AG09319 (cell line): Measurements from ENCODE around the gene CKM.

Experiments used
- DNase-seq: peaks from one replicate; pipeline ENCODE4 v3.0.0-alpha.2; 2010; ENCODE audit warnings: low read depth; ENCODE audit errors: extremely low read depth
- CTCF ChIP-seq: IDR thresholded peaks from 2 replicates; pipeline ENCODE4 v1.5.1; 2011; ENCODE audit warnings: low read depth, mild to moderate bottlenecking, inconsistent platforms, low read length, moderate library complexity

CKM gene

GRCh38 chr19:45296355-45296754 is 26.3 kb downstream of the CKM start:
- DNase-seq = no peak
- TF ChIP-seq CTCF = no peak

DNA sequence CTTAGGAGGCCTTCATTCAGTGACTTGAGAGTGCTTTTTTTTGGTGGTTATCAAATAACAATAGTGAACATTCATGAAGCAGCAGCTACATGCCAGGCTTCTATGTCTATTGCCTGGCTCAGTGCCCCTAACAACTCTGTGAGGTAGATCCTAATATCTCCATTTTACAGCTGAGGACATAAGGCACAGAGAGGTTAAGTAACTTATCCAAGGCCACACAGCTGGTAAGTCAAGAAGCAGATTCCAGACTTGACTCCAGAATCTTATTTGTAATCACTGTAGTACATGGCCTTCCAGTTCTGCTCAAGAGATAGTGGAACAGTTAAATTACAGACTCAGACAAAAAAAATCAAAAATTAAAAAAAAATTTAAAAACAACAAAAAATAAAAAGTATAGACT is 26.8 kb downstream of the CKM start:
- no peak for TF ChIP-seq CTCF
- DNase-seq = no peak

DNA sequence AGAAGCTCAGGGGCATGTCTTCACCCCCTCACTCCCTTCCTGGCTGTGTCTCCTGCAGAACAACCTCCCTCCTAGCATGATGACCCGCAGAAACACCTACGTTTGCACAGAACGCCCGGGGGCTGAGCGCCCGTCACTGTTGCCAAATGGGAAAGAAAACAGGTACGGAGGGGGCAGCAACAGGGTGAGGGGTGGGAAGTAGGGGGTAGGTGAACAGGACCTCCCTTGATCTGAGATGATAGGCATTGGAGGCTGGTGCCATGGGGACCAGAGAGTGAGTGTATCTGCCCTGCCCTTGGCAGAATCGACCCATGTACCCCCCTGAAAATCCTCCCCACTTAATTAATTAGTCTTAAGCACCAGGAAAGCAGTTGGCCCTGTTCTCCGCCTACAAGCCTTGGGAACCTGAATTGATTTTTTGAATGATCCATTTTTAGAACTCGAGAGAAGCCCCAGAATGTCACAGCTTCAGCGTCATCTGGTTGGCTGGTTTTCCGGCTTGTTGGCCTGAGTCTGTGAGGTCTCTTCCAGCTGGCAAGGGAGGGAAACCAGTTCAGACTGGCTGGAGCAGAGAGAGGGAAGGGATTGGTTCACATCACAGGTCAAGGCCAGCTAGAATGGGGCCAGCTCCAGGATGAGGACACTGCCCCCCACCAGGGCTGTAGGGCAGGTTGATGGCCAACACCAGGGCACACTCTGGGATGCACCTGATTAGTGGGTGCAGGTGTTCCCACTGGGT is 28.2 kb downstream of the CKM start:
- TF ChIP-seq CTCF = no peak
- no peak for DNase-seq

GRCh38 chr19:45293682-45294081 is 29.0 kb downstream of the CKM start:
- TF ChIP-seq CTCF = no peak
- no peak for DNase-seq

DNA sequence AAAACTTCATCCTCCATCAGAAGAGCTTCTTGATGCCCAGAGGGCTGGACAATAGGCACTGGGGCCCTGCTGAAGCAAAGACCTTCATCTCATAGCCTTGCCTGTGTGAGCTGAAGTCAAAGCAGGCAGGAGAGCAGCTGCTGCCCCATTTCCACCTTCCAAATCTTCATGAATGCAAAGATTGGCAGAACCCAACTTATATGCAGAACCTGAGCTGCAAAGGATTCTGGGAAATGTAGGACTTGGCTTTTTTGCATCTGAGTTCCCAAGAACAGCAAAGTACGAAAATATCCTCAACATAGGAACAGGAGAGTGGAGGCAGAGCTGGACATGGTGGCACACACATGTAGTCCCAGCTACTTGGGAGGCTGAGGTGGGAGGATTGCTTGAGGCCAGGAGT is 30.8 kb downstream of the CKM start:
- DNase-seq = no peak
- no peak for TF ChIP-seq CTCF

DNA sequence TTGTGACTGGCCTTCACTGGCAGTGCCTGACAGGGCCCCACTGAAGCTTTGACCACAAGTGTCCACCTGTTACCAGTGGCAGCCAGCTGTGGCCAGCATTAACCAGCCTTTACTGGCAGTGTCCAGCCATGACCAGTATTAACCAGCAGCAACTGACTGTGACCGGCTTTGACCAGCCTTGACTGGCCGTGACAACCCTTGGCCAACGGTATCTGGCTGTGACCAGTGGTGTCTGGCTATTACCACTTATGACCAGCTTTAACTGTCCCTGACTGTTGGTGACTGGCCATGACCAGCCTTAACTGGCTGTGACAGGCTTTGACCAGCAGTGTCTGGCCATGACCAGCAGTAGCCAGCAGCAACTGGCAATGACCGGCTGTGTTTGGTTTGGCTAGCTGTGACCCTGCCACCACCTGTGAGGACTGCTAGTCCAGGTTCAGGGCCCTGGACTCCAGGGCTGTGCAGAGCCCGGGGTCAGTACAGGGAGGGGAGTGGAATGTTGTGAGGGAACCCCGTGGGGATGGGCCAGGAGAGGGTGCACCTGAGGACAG is 32.2 kb downstream of the CKM start:
- no peak for DNase-seq
- TF ChIP-seq CTCF = no peak

GRCh38 chr19:45283443-45284033 is 39.1 kb downstream of the CKM start:
- DNase-seq = no peak
- no peak for TF ChIP-seq CTCF
